Neural progenitor cell (in vitro differentiated cells): ENCODE results near the gene PTPRR. TPM values are rescaled to one million over a fixed set of nuclear protein-coding genes. Genes with fewer than 3 reads are reported as not detected.

Experiments
- DNase-seq: peaks from one replicate; pipeline ENCODE4 v3.0.0-alpha.2; 2016; ENCODE audit warnings: low spot score
- H2AFZ ChIP-seq: fragments of 200-600 bp; sonication (generic); replicated peaks from 2 replicates; pipeline ENCODE4 v1.6.1; 2016; ENCODE audit warnings: antibody characterized with exemption
- H3F3A ChIP-seq: fragments of 200-600 bp; sonication (generic); 2 replicates; pipeline ENCODE4 v1.6.1; 2016; ENCODE audit warnings: antibody characterized with exemption, low read depth
- H3K27ac ChIP-seq: fragments of 200-600 bp; sonication (generic); 2 replicates; pipeline ENCODE4 v1.5.1; 2016; ENCODE audit warnings: mild to moderate bottlenecking
- H3K27me3 ChIP-seq: fragments of 200-600 bp; sonication (generic); 2 replicates; pipeline ENCODE4 v1.6.1; 2016; ENCODE audit warnings: mild to moderate bottlenecking, moderate library complexity
- H3K36me3 ChIP-seq: fragments of 200-600 bp; sonication (generic); 2 replicates; pipeline ENCODE4 v1.5.1; 2016
- H3K4me1 ChIP-seq: fragments of 200-600 bp; sonication (generic); 2 replicates; pipeline ENCODE4 v1.6.1; 2016; ENCODE audit warnings: mixed run types
- H3K4me2 ChIP-seq: fragments of 200-600 bp; sonication (generic); 2 replicates; pipeline ENCODE4 v1.6.1; 2016
- H3K4me3 ChIP-seq: fragments of 200-600 bp; sonication (generic); 2 replicates; pipeline ENCODE4 v1.5.1; 2016
- H3K79me2 ChIP-seq: fragments of 200-600 bp; sonication (generic); 2 replicates; pipeline ENCODE4 v1.6.1; 2016; ENCODE audit warnings: low read depth
- H3K9ac ChIP-seq: fragments of 200-600 bp; sonication (generic); 2 replicates; pipeline ENCODE4 v1.6.1; 2016
- H3K9me3 ChIP-seq: fragments of 200-600 bp; sonication (generic); 2 replicates; pipeline ENCODE4 v1.5.1; 2016; ENCODE audit warnings: low read depth
- H4K20me1 ChIP-seq: fragments of 200-600 bp; sonication (generic); 2 replicates; pipeline ENCODE4 v1.6.1; 2016; ENCODE audit warnings: low read depth
- H3K27ac Mint-ChIP-seq: 3 replicates; pipeline ENCODE4 v1.8.0; 2021; ENCODE audit warnings: mixed read lengths
- H3K27me3 Mint-ChIP-seq: 2 replicates; pipeline ENCODE4 v1.8.0; 2022; ENCODE audit warnings: low read depth, mild to moderate bottlenecking, inconsistent platforms, moderate library complexity, mixed read lengths; ENCODE audit not compliant: insufficient read depth
- H3K36me3 Mint-ChIP-seq: 3 replicates; pipeline ENCODE4 v1.8.0; 2021; ENCODE audit warnings: mixed read lengths
- H3K4me1 Mint-ChIP-seq: 3 replicates; pipeline ENCODE4 v1.8.0; 2021; ENCODE audit warnings: mixed read lengths
- H3K4me3 Mint-ChIP-seq: 3 replicates; pipeline ENCODE4 v1.8.0; 2021; ENCODE audit warnings: mild to moderate bottlenecking, moderate library complexity, mixed read lengths
- H3K9me3 Mint-ChIP-seq: 3 replicates; pipeline ENCODE4 v1.8.0; 2020; ENCODE audit warnings: mixed read lengths
- CTCF ChIP-seq: fragments of 200-600 bp; sonication (generic); IDR thresholded peaks from 2 replicates; pipeline ENCODE4 v1.5.1; 2017; ENCODE audit warnings: antibody characterized with exemption, mild to moderate bottlenecking
- EZH2 ChIP-seq: fragments of 200-600 bp; sonication (generic); IDR thresholded peaks from 2 replicates; pipeline ENCODE4 v1.6.1; 2017; ENCODE audit warnings: antibody characterized with exemption, mild to moderate bottlenecking, moderate library complexity
- EZH2phosphoT487 ChIP-seq: fragments of 200-600 bp; sonication (generic); IDR thresholded peaks from 2 replicates; pipeline ENCODE4 v1.6.1; 2017; ENCODE audit warnings: antibody characterized with exemption
- total RNA-seq: library from RNA; depleted of rRNA; stranded (reverse); fragments of >200 nt; gene quantifications from 2 replicates; pipeline ENCODE4 v1.2.3, GENCODE V29; 2015; ENCODE audit warnings: low replicate concordance

PTPRR gene
- total RNA-seq, 1 donor from 2014 or later: not detected

GRCh38 chr12:70757830-70758493, 162.6 kb downstream of the PTPRR start:
- Mint-ChIP-seq H3K9me3 (no peaks in the 10 kb centered on the region), H3K36me3 (no peaks in the 10 kb centered on the region), H3K27me3 (no peaks in the 10 kb centered on the region), H3K4me3 (peak overlapping the region; percentile 2), H3K27ac (no peak overlapping the region), H3K4me1 (peaks cover 23% of the 10 kb centered on the region)
- no peaks in the 10 kb centered on the region for H3K27me3 ChIP-seq
- H3K79me2 ChIP-seq: no peaks in the 10 kb centered on the region
- TF ChIP-seq CTCF (no peak), EZH2phosphoT487 (no peak), EZH2 (no peak)
- no peaks in the 10 kb centered on the region for H3K36me3 ChIP-seq
- H3F3A ChIP-seq: peaks cover 8% of the 10 kb centered on the region
- H3K27ac ChIP-seq: no peak overlapping the region
- no peaks in the 10 kb centered on the region for H4K20me1 ChIP-seq
- no peak overlapping the region for H2AFZ ChIP-seq
- H3K4me3 ChIP-seq: no peak overlapping the region
- no peaks in the 10 kb centered on the region for H3K9me3 ChIP-seq
- DNase-seq: peak; percentile 46
- H3K9ac ChIP-seq: no peak overlapping the region
- H3K4me2 ChIP-seq: no peak overlapping the region
- peaks cover 34% of the 10 kb centered on the region for H3K4me1 ChIP-seq

- no peak overlapping the region for H3K4me2 ChIP-seq
These were observed 163.7 kb downstream of the PTPRR start for GRCh38 chr12:70756791-70757190.

GRCh38 chr12:70756118-70756517, 164.4 kb downstream of the PTPRR start:
- Histone ChIP-seq H3K4me2 (no peak overlapping the region), H3K79me2 (no peaks in the 10 kb centered on the region), H3K27ac (no peak overlapping the region), H2AFZ (peak overlapping the region; percentile 73), H4K20me1 (no peaks in the 10 kb centered on the region), H3K9me3 (no peaks in the 10 kb centered on the region), H3K4me3 (no peak overlapping the region), H3K27me3 (no peaks in the 10 kb centered on the region), H3K36me3 (no peaks in the 10 kb centered on the region), H3F3A (peaks cover 8% of the 10 kb centered on the region), H3K4me1 (peaks cover 34% of the 10 kb centered on the region), H3K9ac (no peak overlapping the region)
- no peak for DNase-seq
- no peaks in the 10 kb centered on the region for H3K27me3 Mint-ChIP-seq
- H3K4me3 Mint-ChIP-seq: no peak overlapping the region
- no peaks in the 10 kb centered on the region for H3K9me3 Mint-ChIP-seq
- no peak overlapping the region for H3K27ac Mint-ChIP-seq
- H3K36me3 Mint-ChIP-seq: no peaks in the 10 kb centered on the region
- TF ChIP-seq EZH2 (no peak), EZH2phosphoT487 (no peak), CTCF (no peak)
- peaks cover 23% of the 10 kb centered on the region for H3K4me1 Mint-ChIP-seq

More at GRCh38 chr12:70756791-70757190, 163.7 kb downstream of the PTPRR start:
- H4K20me1 ChIP-seq: no peaks in the 10 kb centered on the region
- Mint-ChIP-seq H3K27me3 (no peaks in the 10 kb centered on the region), H3K4me1 (peaks cover 23% of the 10 kb centered on the region), H3K4me3 (no peak overlapping the region), H3K27ac (no peak overlapping the region), H3K36me3 (no peaks in the 10 kb centered on the region), H3K9me3 (no peaks in the 10 kb centered on the region)
- peaks cover 8% of the 10 kb centered on the region for H3F3A ChIP-seq
- H3K36me3 ChIP-seq: no peaks in the 10 kb centered on the region
- H3K9me3 ChIP-seq: no peaks in the 10 kb centered on the region
- no peak overlapping the region for H3K4me3 ChIP-seq
- no peak for DNase-seq
- TF ChIP-seq EZH2 (no peak), EZH2phosphoT487 (no peak), CTCF (no peak)
- H2AFZ ChIP-seq: peak overlapping the region; percentile 73
- H3K4me1 ChIP-seq: peaks cover 34% of the 10 kb centered on the region
- no peaks in the 10 kb centered on the region for H3K27me3 ChIP-seq
- H3K9ac ChIP-seq: no peak overlapping the region
- no peak overlapping the region for H3K27ac ChIP-seq
- H3K79me2 ChIP-seq: no peaks in the 10 kb centered on the region
